Transverse colon (tissue), 4 donors: ENCODE results near the gene TMEM269. TPM values are rescaled to one million over a fixed set of nuclear protein-coding genes. Genes with fewer than 3 reads are reported as not detected.

Source experiments
- DNase-seq: peaks from one replicate; pipeline ENCODE4 v3.0.0-alpha.2; 2019
- H3K27ac ChIP-seq, 4 donors: fragments of 200-600 bp; sonication (generic); 2 replicates each; pipeline ENCODE4 v1.5.1; 2016 to 2018; ENCODE audit warnings: inconsistent platforms in 4 of 4
- H3K27me3 ChIP-seq: fragments of 200-600 bp; sonication (generic); 2 replicates; pipeline ENCODE4 v1.5.1; 2017; ENCODE audit warnings: inconsistent platforms
- H3K36me3 ChIP-seq, 4 donors: fragments of 200-600 bp; sonication (generic); 2 replicates each; pipeline ENCODE4 v1.5.1; 2017 to 2019; ENCODE audit warnings: inconsistent platforms in 4 of 4
- H3K4me1 ChIP-seq, 4 donors: fragments of 200-600 bp; sonication (generic); 2 replicates each; pipeline ENCODE4 v1.5.1; 2017 to 2020; ENCODE audit warnings: inconsistent platforms in 4 of 4
- H3K4me3 ChIP-seq, 4 donors: fragments of 200-600 bp; sonication (generic); 1 replicate in 1 of 4; 2 replicates in 3 of 4; pipeline versions ENCODE4 v1.5.1 to v1.6.1; 2017 to 2019; ENCODE audit warnings: inconsistent platforms in 4 of 4
- H3K9me3 ChIP-seq, 2 donors: fragments of 200-600 bp; sonication (generic); 2 replicates each; pipeline ENCODE4 v1.5.1; 2017 to 2019; ENCODE audit warnings: inconsistent platforms in 2 of 2
- CTCF ChIP-seq, 5 experiments: fragments of 200-600 bp in 3 of 5; fragments of 450-650 bp in 2 of 5; sonication (generic) in 3 of 5; IDR thresholded peaks; 1 replicate in 2 of 5; 2 replicates in 3 of 5; pipeline ENCODE4 v1.5.1; 2016 to 2017; ENCODE audit warnings: antibody characterized with exemption in 5 of 5, inconsistent platforms in 3 of 5, mild to moderate bottlenecking in 2 of 5, moderate library complexity in 1 of 5
- EP300 ChIP-seq: sonication (generic); formaldehyde crosslinking; IDR thresholded peaks from one replicate; pipeline ENCODE4 v1.6.1; 2017; ENCODE audit warnings: antibody characterized with exemption, low read depth
- POLR2A ChIP-seq: fragments of 450-650 bp; IDR thresholded peaks from one replicate; pipeline ENCODE4 v1.6.1; 2016; ENCODE audit warnings: antibody characterized with exemption, mild to moderate bottlenecking, moderate library complexity
- POLR2AphosphoS5 ChIP-seq, 3 donors: sonication (generic); formaldehyde crosslinking; IDR thresholded peaks; one replicate each; pipeline ENCODE4 v1.6.1; 2016; ENCODE audit warnings: antibody characterized with exemption in 3 of 3
- WGBS, 2 donors: methylation state at CpG; one replicate each; pipeline ENCODE4 v1.1.5; 2018; ENCODE audit warnings: low coverage in 1 of 2; 5-methylcytosine and 5-hydroxymethylcytosine counted together
- in situ Hi-C, 4 donors: fragments of 200-750 bp; cut with MboI; loops; one replicate each; pipeline versions ENCODE4 v1.15.0 to v1.15.1; 2017; ENCODE audit warnings: low sequenced_read_pairs in 3 of 4, low pct_ligation_motif_present in 1 of 4, low pct_unique_long_range_greater_than_20kb in 1 of 4
- intact Hi-C: fragments of 100-400 bp; cut with DNase I; formaldehyde crosslinking; loops from one replicate; pipeline ENCODE4 v1.15.1; 2023; ENCODE audit warnings: low total_unique reads
- total RNA-seq, 4 donors: library from RNA; depleted of rRNA; stranded (reverse); fragments of >200 nt; gene quantifications; one replicate each; pipeline ENCODE4 v1.1.0, GENCODE V29; 2016

Gene TMEM269
- total RNA-seq, 4 donors from 2014 or later, result 0.37 TPM; not detected in 3

- 93% methylated on average over 11 of the region's 12 CpGs; no CpG with 5 or more reads in 1 of the 2 donors for WGBS, 2 donors
- no peaks in the 10 kb centered on the region for H3K4me1 ChIP-seq
- peaks cover 0 to 7% (median 0%) of the 10 kb centered on the region in 4 donors for H3K36me3 ChIP-seq
- no peak for TF ChIP-seq POLR2A
- no peak for TF ChIP-seq POLR2AphosphoS5 (IDR thresholded peaks at IDR 0.05)
- TF ChIP-seq CTCF (IDR thresholded peaks at IDR 0.05), result no peak
- no peaks in the 10 kb centered on the region for H3K27me3 ChIP-seq
- no peak overlapping the region for H3K27ac ChIP-seq
- no peak for DNase-seq
- H3K4me3 ChIP-seq, result no peak overlapping the region
- intact Hi-C loops, result loop anchor here (10.0 kb wide), 1 partner anchor 52 kb away; no protein-coding TSS in a partner anchor
- in situ Hi-C loops, result loop anchor here in 3 of 4 donors (5.0 to 25.0 kb wide), 5 partner anchors 159 to 609 kb away; partner anchors contain the start of gene FOXJ3 (in 1 of the 3)
- H3K9me3 ChIP-seq, result no peaks in the 10 kb centered on the region
These were observed 38.2 kb upstream of the TMEM269 start for GRCh38 chr1:42746436-42747105.

GRCh38 chr1:42747125-42747524 lies 37.7 kb upstream of the TMEM269 start:
- intact Hi-C loops (loop anchor here (10.0 kb wide), 1 partner anchor 52 kb away; no protein-coding TSS in a partner anchor), in situ Hi-C loops (loop anchor here in 3 of 4 donors (5.0 to 25.0 kb wide), 5 partner anchors 160 to 610 kb away; partner anchors contain the start of gene FOXJ3 (in 1 of the 3))
- H3K36me3 ChIP-seq, result peaks cover 0 to 7% (median 0%) of the 10 kb centered on the region in 4 donors
- no peak overlapping the region for H3K4me3 ChIP-seq
- H3K9me3 ChIP-seq, result no peaks in the 10 kb centered on the region
- no peak overlapping the region for H3K27ac ChIP-seq
- 41% methylated on average over 14 of the region's 14 CpGs; no CpG with 5 or more reads in 1 of the 2 donors for WGBS, 2 donors
- no peaks in the 10 kb centered on the region for H3K4me1 ChIP-seq
- peak; percentile 57 to 72 (median 62) for TF ChIP-seq CTCF (IDR thresholded peaks at IDR 0.05)
- TF ChIP-seq POLR2A, result no peak
- no peak for TF ChIP-seq POLR2AphosphoS5 (IDR thresholded peaks at IDR 0.05)
- TF ChIP-seq EP300, result no peak
- H3K27me3 ChIP-seq, result no peaks in the 10 kb centered on the region
- peak; percentile 54 for DNase-seq

- intact Hi-C loops, result loop anchor here (10.0 kb wide), 1 partner anchor 53 kb away; no protein-coding TSS in a partner anchor
These were observed 36.8 kb upstream of the TMEM269 start for GRCh38 chr1:42748021-42748420.

More at GRCh38 chr1:42748021-42748420, 36.8 kb upstream of the TMEM269 start:
- H3K4me1 ChIP-seq, result no peaks in the 10 kb centered on the region
- TF ChIP-seq EP300 (no peak), POLR2AphosphoS5 (IDR thresholded peaks at IDR 0.05) (no peak), POLR2A (no peak), CTCF (IDR thresholded peaks at IDR 0.05) (no peak)
- H3K9me3 ChIP-seq, result no peaks in the 10 kb centered on the region
- H3K27me3 ChIP-seq, result no peaks in the 10 kb centered on the region
- H3K4me3 ChIP-seq, result no peak overlapping the region
- no peak for DNase-seq
- H3K27ac ChIP-seq, result no peak overlapping the region
- WGBS, 2 donors, result 81% methylated on average over 10 of the region's 10 CpGs; no CpG with 5 or more reads in 1 of the 2 donors
- peaks cover 0 to 7% (median 2%) of the 10 kb centered on the region in 4 donors for H3K36me3 ChIP-seq
- in situ Hi-C loops, result loop anchor here in 3 of 4 donors (5.0 to 25.0 kb wide), 5 partner anchors 161 to 611 kb away; partner anchors contain the start of gene FOXJ3 (in 1 of the 3)
